NCI-H1092 (cell line): Measurements from ENCODE around the gene CNN3.

Experiments used
- DNase-seq: peaks from one replicate; lab custom pipeline; 2025; lab: John Stamatoyannopoulos, UW

The CNN3 gene

GRCh38 chr1:94856004-94856403, 70.9 kb downstream of the CNN3 start:
- no peak for DNase-seq

GRCh38 chr1:94855307-94855700, 71.6 kb downstream of the CNN3 start:
- no peak for DNase-seq

DNA sequence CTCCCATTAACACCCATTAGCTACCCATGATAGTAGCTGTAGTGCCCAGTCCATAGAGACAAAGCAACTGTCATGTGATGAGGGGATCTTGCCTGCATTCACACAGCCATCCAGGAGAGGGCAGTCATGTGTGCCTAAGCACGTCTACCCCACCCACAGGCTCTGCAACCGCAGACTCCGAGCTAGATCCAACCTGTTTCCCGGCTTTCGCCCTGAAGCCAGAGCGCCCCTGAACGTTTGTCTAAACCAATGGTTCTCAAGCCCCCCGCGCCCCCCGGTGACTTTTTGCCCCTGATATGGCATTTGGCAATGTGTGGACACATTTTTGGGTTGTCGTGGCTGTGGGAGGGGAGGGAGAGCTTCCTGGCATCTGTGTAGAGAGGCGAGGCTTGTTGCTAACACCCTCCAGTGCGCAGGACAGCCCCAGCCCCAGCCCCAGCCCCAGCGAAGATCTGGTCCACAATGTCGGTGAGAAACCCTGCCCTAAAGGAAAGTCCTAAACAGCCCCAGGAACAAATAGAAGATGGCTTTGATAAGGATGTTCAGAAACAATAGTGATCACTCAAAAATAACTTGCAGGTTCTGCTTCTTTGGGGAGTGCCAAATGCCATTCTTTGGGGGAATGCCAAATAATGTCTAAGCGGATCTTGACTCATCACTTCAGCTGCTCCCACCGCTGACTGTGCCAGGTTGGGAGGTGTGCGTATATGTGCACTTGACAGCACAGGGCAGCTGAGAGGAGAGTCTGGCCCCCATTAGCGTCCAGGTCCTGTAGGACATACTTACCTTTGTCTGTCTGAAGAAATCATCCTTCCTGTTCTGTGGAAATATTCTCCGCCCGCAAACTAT, 72.2 kb downstream of the CNN3 start:
- peak; percentile 83 for DNase-seq

DNA sequence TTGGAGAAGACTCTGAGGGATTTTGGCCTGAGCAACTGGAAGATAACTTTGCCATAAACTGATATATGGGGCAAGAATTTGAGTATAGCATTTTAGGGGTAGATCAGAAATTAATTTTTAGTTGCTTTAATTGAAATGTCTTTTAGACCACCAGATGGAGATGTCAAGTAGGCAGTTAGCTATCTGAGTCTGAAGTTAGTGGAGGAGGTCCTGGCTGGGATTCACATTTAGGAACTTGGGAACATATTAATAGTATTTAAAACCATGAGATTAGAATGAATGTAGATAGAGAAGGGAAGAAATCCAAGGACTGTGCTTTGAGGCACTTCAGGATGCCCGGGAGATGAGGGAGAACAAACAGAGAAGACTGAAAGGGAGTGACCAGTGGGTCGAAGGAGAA, 74.1 kb downstream of the CNN3 start:
- no peak for DNase-seq

DNA sequence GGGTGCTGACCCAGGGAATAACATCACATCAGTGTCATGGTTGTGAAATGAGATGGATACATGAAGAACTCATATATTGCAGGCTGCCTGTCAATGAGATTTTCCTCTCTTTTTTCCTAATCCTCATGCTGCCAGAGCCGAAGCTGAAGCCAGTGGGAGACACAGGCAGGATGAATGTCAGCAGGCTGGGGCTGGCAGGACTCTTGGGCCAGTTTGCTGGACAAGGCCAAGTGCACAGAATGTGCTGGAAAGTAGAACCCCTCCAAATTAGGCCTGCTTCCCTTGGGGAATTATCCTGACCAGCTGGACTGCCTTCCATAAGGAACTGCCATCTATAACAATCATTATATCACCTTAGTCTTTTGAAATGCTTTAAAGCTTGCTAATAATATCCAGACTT, 75.3 kb downstream of the CNN3 start:
- DNase-seq = no peak
